ENCODE data around the gene AFDN. TPM values are rescaled to one million over a fixed set of nuclear protein-coding genes. Genes with fewer than 3 reads are reported as not detected.

Gene AFDN
- total and polyA plus RNA-seq, 2 experiments from 2014 or later, result 66.9 to 200 TPM

GRCh38 chr6:167861424-167861823, 34.7 kb downstream of the AFDN start:
- Histone ChIP-seq H3F3A (replicated peaks; ENCODE audit: low read depth) (no peaks in the 10 kb centered on the region), H3K4me1 (ENCODE audit: insufficient read depth) (peaks cover 58% of the 10 kb centered on the region), H3K4me2 (peak overlapping the region; percentile 60), H2AFZ (no peak overlapping the region), H3K9me2 (ENCODE audit: insufficient read depth) (no peaks in the 10 kb centered on the region), H3K36me3 (ENCODE audit: insufficient read depth) (no peaks in the 10 kb centered on the region), H4K20me1 (replicated peaks; ENCODE audit: insufficient read depth) (0 out of 2 replicates have a peak, but pooled peaks cover 2% of the 10 kb centered on the region), H3K79me2 (replicated peaks; ENCODE audit: insufficient read depth) (peaks cover 100% of the 10 kb centered on the region), H3K4me3 (peak overlapping the region; percentile 6; the same call in 1 of the 2 replicates), H3K27me3 (ENCODE audit: insufficient read depth) (no peaks in the 10 kb centered on the region), H3K27ac (ENCODE audit: low read depth) (peak overlapping the region; percentile 81)
- DNase-seq (ENCODE audit: low spot score) (no peak), ATAC-seq (peak; percentile 45)
- peak overlapping the region; percentile 88 for H3K27ac Mint-ChIP-seq
- TF ChIP-seq ETS1 (IDR thresholded peaks at IDR 0.05) (no peak), JUNB (IDR thresholded peaks at IDR 0.05; ENCODE audit: unreplicated experiment) (no peak), STAT1 (IDR thresholded peaks at IDR 0.05; ENCODE audit: unreplicated experiment) (no peak), POLR2AphosphoS5 (IDR thresholded peaks at IDR 0.05; ENCODE audit: low read depth) (no peak), CREB1 (CRISPR knock-in tag; IDR thresholded peaks at IDR 0.05; ENCODE audit: low read depth) (no peak), ZNF331 (CRISPR knock-in tag; IDR thresholded peaks at IDR 0.05; ENCODE audit: low read depth) (no peak), REST (IDR thresholded peaks at IDR 0.05; ENCODE audit: unreplicated experiment) (no peak), EZH2 (IDR thresholded peaks at IDR 0.05; ENCODE audit: low read depth, unreplicated experiment) (no peak), EZH2phosphoT487 (IDR thresholded peaks at IDR 0.05; ENCODE audit: unreplicated experiment) (no peak), CTCF (conservative IDR thresholded peaks at IDR 0.05; ENCODE audit: low read depth in 2 of 2) (no peak)
- peak overlapping the region; percentile 40 for H3K4me3 Mint-ChIP-seq
- H3K9me3 Mint-ChIP-seq, result no peaks in the 10 kb centered on the region
- H3K4me1 Mint-ChIP-seq, result peaks cover 62% of the 10 kb centered on the region
- no peaks in the 10 kb centered on the region for H3K27me3 Mint-ChIP-seq (ENCODE audit: insufficient read depth, low read depth, poor library complexity)
- H3K36me3 Mint-ChIP-seq (ENCODE audit: low read depth), result no peaks in the 10 kb centered on the region
